Measurements from ENCODE around the gene ACKR3. TPM values are rescaled to one million over a fixed set of nuclear protein-coding genes. Genes with fewer than 3 reads are reported as not detected.

The ACKR3 gene
- total and polyA plus RNA-seq, 2 of the 4 experiments (the other 2 are of a cell fraction) = not detected

- in situ Hi-C loops (cut with MboI; ENCODE audit: low sequenced_read_pairs) (no loop called here), intact Hi-C loops (cut with micrococcal nuclease) (no loop called here), dilution Hi-C loops (cut with HindIII; ENCODE audit: low sequenced_read_pairs, unreplicated experiment) (no loop called here)
- no peak for DNase-seq
- TF ChIP-seq FOS (IDR thresholded peaks at IDR 0.05; ENCODE audit: low read depth, low read length) (no peak), RAD21 (IDR thresholded peaks at IDR 0.05; ENCODE audit: low read length) (no peak)
- H3K79me1 ChIP-seq (ENCODE audit: low read depth in 1 of 2, low read length in 2 of 2) = no peaks in the 10 kb centered on the region
- no peaks in the 10 kb centered on the region for H4K20me1 ChIP-seq (ENCODE audit: insufficient read depth, low read length)
- H2BK120ac ChIP-seq (ENCODE audit: low read depth, low read length) = no peak overlapping the region
- H2AK9ac ChIP-seq (replicated peaks; ENCODE audit: low read depth, low read length, poor library complexity) = no peak overlapping the region
- 66% methylated on average over 17 of the region's 20 CpGs; no CpG with 5 or more reads in 1 of the 2 experiments for WGBS, 2 experiments (ENCODE audit: extremely low coverage in 2 of 2, insufficient read length in 1 of 2)
- no peak overlapping the region for H3K18ac ChIP-seq (ENCODE audit: low read depth, low read length)
- H4K91ac ChIP-seq (ENCODE audit: insufficient read depth, low read depth, low read length) = no peak overlapping the region
- H4K5ac ChIP-seq (ENCODE audit: low read depth, low read length) = no peak overlapping the region
- H3K23ac ChIP-seq (ENCODE audit: low read depth, low read length) = no peak overlapping the region
- no peak overlapping the region for H3K4ac ChIP-seq (ENCODE audit: low read depth, low read length)
- ChIA-PET CTCF (no interaction called here), POLR2A (ENCODE audit: unreplicated experiment) (no interaction called here)
- H2AK5ac ChIP-seq (ENCODE audit: low read depth, low read length) = no peak overlapping the region
- H3K36me3 ChIP-seq (ENCODE audit: control insufficient read depth, insufficient read depth, low read length) = no peaks in the 10 kb centered on the region
- no peak overlapping the region for H2AFZ ChIP-seq (replicated peaks; ENCODE audit: low read length, poor library complexity)
- H3K9me3 ChIP-seq (ENCODE audit: control insufficient read depth, insufficient read depth, low read length) = peaks cover 2% of the 10 kb centered on the region; the same call in 1 of the 2 replicates
- H3K9ac ChIP-seq (ENCODE audit: low read depth, low read length) = no peak overlapping the region
- no peak for ATAC-seq (ENCODE audit: low read depth)
- H3K4me2 ChIP-seq (ENCODE audit: low read depth, low read length) = no peak overlapping the region
- H3K27ac ChIP-seq (ENCODE audit: insufficient read depth, low read length) = no peak overlapping the region
- no peak overlapping the region for H2BK5ac ChIP-seq (ENCODE audit: low read depth, low read length, poor library complexity, severe bottlenecking)
- H3K4me1 ChIP-seq (ENCODE audit: control insufficient read depth, insufficient read depth, low read length) = no peaks in the 10 kb centered on the region
- H3K9me1 ChIP-seq (ENCODE audit: insufficient read depth, low read length) = no peaks in the 10 kb centered on the region
- H3K56ac ChIP-seq (ENCODE audit: extremely low read depth, insufficient read depth, low read length) = no peak overlapping the region
- no TSS peak for BruUV-seq (replicated peaks)
- no peak overlapping the region for H3K14ac ChIP-seq (replicated peaks; ENCODE audit: low read depth, low read length)
- H3K27me3 ChIP-seq (ENCODE audit: control insufficient read depth, insufficient read depth, low read length) = peaks cover 9% of the 10 kb centered on the region; the same call in 1 of the 2 replicates
- H4K8ac ChIP-seq (ENCODE audit: low read depth in 2 of 2, low read length in 2 of 2) = no peak overlapping the region
- H2BK20ac ChIP-seq (ENCODE audit: low read depth, low read length) = no peak overlapping the region
- no peak overlapping the region for H3K4me3 ChIP-seq (ENCODE audit: insufficient read depth, low read depth, low read length)
- no peak overlapping the region for H2BK15ac ChIP-seq (ENCODE audit: low read depth, low read length)
Measured at GRCh38 chr2:236604575-236605344, 35.1 kb downstream of the ACKR3 start.
